Measurements from ENCODE around the gene CCDC196.

GRCh38 chr14:66473223-66473622 is 12.9 kb upstream of the CCDC196 start:
- TF ChIP-seq, protein P1, sequence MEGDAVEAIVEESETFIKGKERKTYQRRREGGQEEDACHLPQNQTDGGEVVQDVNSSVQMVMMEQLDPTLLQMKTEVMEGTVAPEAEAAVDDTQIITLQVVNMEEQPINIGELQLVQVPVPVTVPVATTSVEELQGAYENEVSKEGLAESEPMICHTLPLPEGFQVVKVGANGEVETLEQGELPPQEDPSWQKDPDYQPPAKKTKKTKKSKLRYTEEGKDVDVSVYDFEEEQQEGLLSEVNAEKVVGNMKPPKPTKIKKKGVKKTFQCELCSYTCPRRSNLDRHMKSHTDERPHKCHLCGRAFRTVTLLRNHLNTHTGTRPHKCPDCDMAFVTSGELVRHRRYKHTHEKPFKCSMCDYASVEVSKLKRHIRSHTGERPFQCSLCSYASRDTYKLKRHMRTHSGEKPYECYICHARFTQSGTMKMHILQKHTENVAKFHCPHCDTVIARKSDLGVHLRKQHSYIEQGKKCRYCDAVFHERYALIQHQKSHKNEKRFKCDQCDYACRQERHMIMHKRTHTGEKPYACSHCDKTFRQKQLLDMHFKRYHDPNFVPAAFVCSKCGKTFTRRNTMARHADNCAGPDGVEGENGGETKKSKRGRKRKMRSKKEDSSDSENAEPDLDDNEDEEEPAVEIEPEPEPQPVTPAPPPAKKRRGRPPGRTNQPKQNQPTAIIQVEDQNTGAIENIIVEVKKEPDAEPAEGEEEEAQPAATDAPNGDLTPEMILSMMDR (IDR thresholded peaks at IDR 0.05; ENCODE audit: low read depth, low read length): no peak
- TF ChIP-seq EZH2phosphoT487 (IDR thresholded peaks at IDR 0.05; ENCODE audit: low read depth): no peak

Data from OCI-LY3 (cell line).